ENCODE data around the gene CGRRF1. TPM values are rescaled to one million over a fixed set of nuclear protein-coding genes. Genes with fewer than 3 reads are reported as not detected.

Gene CGRRF1
- total and polyA plus RNA-seq, 4 donors = 11.2 to 21.5 (median 16.7) TPM

- Histone ChIP-seq H3K4me3 (no peak overlapping the region), H3K27me3 (ENCODE audit: control insufficient read depth in 3 of 3, insufficient read depth in 3 of 3, low read length in 2 of 3) (peaks cover 0 to 4% (median 0%) of the 10 kb centered on the region in 3 donors), H3K9ac (ENCODE audit: insufficient read depth in 1 of 2, low read length in 2 of 2) (peak overlapping the region in 1 of 2 donors; percentile 71), H3K36me3 (ENCODE audit: control insufficient read depth in 4 of 4, insufficient read depth in 4 of 4, low read length in 4 of 4) (no peaks in the 10 kb centered on the region), H3K27ac (ENCODE audit: low read depth in 1 of 2, low read length in 1 of 2) (peak overlapping the region; percentile 96 to 99), H3K4me1 (ENCODE audit: control insufficient read depth in 5 of 5, insufficient read depth in 5 of 5, low read length in 5 of 5) (peaks cover 0 to 24% (median 3%) of the 10 kb centered on the region in 5 donors), H3K9me3 (ENCODE audit: control insufficient read depth in 4 of 4, insufficient read depth in 3 of 4, low read length in 3 of 4) (no peaks in the 10 kb centered on the region)
- peak in 2 of 3 donors; percentile 67 to 68 for DNase-seq
- no peak for ATAC-seq (ENCODE audit: insufficient read depth, low FRiP score)
- TF ChIP-seq, protein P1, sequence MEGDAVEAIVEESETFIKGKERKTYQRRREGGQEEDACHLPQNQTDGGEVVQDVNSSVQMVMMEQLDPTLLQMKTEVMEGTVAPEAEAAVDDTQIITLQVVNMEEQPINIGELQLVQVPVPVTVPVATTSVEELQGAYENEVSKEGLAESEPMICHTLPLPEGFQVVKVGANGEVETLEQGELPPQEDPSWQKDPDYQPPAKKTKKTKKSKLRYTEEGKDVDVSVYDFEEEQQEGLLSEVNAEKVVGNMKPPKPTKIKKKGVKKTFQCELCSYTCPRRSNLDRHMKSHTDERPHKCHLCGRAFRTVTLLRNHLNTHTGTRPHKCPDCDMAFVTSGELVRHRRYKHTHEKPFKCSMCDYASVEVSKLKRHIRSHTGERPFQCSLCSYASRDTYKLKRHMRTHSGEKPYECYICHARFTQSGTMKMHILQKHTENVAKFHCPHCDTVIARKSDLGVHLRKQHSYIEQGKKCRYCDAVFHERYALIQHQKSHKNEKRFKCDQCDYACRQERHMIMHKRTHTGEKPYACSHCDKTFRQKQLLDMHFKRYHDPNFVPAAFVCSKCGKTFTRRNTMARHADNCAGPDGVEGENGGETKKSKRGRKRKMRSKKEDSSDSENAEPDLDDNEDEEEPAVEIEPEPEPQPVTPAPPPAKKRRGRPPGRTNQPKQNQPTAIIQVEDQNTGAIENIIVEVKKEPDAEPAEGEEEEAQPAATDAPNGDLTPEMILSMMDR (IDR thresholded peaks at IDR 0.05; ENCODE audit: control extremely low read depth, extremely low read depth) = peak; percentile 69
- 7 to 13% methylated on average over 9 of the region's 9 CpGs for WGBS, 2 donors
Observed at GRCh38 chr14:54564071-54564867, 54.6 kb downstream of the CGRRF1 start.

DNA sequence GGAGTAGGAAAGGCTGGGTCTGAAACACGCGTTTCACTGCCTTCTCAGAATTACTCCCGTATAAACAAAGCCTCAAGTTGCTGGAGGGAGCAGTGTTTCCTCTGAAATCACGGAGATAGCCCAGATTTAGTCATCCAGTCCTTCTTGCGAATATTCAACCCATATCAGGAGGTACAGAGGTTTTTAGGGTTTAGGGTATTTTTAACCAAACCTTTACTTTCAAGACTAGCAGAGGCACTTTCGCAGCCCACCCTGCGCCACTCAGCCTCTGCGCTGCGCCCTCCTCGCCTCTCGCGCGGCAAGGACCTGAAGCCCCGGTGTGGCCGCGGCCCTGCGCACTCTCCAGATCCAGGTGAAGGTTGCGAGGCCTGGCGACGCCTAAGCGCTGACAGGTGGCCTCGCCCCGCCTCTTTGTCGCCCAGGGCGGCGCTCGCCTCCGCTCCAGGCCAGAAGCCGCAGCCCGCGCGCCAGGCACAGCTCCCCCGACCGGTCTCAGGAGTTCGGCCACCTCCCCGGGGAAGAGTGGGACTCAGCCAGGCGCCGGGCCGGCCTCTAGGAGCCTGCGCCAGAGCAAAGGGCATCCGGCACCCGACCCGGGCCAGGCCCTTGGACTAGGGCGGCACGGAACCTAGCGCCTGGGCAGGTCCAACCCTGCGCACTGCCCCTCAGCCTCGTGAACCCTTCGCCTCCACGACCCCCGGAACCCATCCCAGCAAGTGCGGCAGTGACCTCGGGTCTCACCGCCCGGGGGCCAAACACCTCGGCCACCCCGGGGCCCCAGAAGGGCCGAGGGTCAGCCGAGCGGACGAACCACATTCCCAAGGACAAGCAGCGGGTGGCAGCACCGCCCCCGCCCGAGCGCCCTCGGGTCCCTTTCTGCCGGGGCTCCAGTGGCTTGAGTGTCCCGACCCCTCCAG lies 55.4 kb downstream of the CGRRF1 start:
- 1% methylated on average over 68 to 69 of the region's 69 CpGs for WGBS, 2 donors
- DNase-seq = peak; percentile 69 to 80 (median 78)
- Histone ChIP-seq H3K9me3 (ENCODE audit: control insufficient read depth in 4 of 4, insufficient read depth in 3 of 4, low read length in 3 of 4) (no peaks in the 10 kb centered on the region), H3K4me3 (peak overlapping the region; percentile 66), H3K27ac (ENCODE audit: low read depth in 1 of 2, low read length in 1 of 2) (peak overlapping the region; percentile 96 to 99), H3K27me3 (ENCODE audit: control insufficient read depth in 3 of 3, insufficient read depth in 3 of 3, low read length in 2 of 3) (peaks cover 0 to 4% (median 0%) of the 10 kb centered on the region in 3 donors), H3K36me3 (ENCODE audit: control insufficient read depth in 4 of 4, insufficient read depth in 4 of 4, low read length in 4 of 4) (no peaks in the 10 kb centered on the region), H3K9ac (ENCODE audit: insufficient read depth in 1 of 2, low read length in 2 of 2) (peak overlapping the region; percentile 65 to 71), H3K4me1 (ENCODE audit: control insufficient read depth in 5 of 5, insufficient read depth in 5 of 5, low read length in 5 of 5) (peaks cover 0 to 28% (median 4%) of the 10 kb centered on the region in 5 donors)
- TF ChIP-seq, protein P1 (IDR thresholded peaks at IDR 0.05; ENCODE audit: control extremely low read depth, extremely low read depth) = no peak
- ATAC-seq (ENCODE audit: insufficient read depth, low FRiP score) = peak; percentile 38

DNA sequence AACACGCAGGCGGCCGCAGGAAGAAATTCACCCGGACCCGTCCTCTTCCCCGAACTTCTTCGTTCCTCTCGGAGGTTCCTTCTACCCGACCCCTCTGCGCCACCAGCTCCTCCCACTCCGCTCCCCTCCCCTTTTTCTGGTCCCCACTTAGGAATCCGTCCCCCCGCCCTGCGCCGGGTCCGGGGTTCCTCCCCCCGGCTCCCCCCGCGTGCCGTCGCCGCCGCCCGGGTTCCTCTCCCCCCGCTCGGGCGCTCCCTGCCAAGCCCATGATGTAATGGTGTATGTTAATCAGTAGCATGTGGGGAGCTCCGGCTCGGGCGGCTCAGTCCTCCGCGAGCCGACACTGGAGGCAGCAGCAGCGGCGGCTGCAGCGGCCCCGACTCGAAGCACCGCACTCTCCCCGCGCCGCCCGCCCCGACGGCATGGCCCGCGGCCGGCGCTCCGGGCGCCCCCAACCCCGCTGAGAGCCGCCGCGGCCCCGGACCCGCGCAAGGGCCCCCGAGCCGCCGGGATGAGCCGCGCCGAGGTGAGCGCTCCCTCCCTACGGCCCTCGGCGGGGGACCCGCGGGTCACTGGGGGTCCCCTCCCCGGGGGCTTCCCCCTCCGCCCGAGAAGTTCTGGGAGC lies 56.2 kb downstream of the CGRRF1 start:
- ATAC-seq (ENCODE audit: insufficient read depth, low FRiP score) (peak; percentile 76), DNase-seq (peak; percentile 92 to 93 (median 93))
- Histone ChIP-seq H3K4me1 (ENCODE audit: control insufficient read depth in 5 of 5, insufficient read depth in 5 of 5, low read length in 5 of 5) (peaks cover 0 to 28% (median 4%) of the 10 kb centered on the region in 5 donors), H3K9me3 (ENCODE audit: control insufficient read depth in 4 of 4, insufficient read depth in 3 of 4, low read length in 3 of 4) (no peaks in the 10 kb centered on the region), H3K9ac (ENCODE audit: insufficient read depth in 1 of 2, low read length in 2 of 2) (peak overlapping the region; percentile 55 to 65), H3K4me3 (peak overlapping the region; percentile 66), H3K27me3 (ENCODE audit: control insufficient read depth in 3 of 3, insufficient read depth in 3 of 3, low read length in 2 of 3) (peaks cover 0 to 4% (median 0%) of the 10 kb centered on the region in 3 donors), H3K36me3 (ENCODE audit: control insufficient read depth in 4 of 4, insufficient read depth in 4 of 4, low read length in 4 of 4) (no peaks in the 10 kb centered on the region), H3K27ac (ENCODE audit: low read depth in 1 of 2, low read length in 1 of 2) (peak overlapping the region; percentile 96 to 99)
- WGBS, 2 donors = 0 to 1% methylated on average over 56 to 73 of the region's 73 CpGs
- TF ChIP-seq, protein P1 (IDR thresholded peaks at IDR 0.05; ENCODE audit: control extremely low read depth, extremely low read depth) = no peak

Measured in lung (tissue), 12 donors.